ENCODE measurements around the gene R3HDM2. TPM values are rescaled to one million over a fixed set of nuclear protein-coding genes. Genes with fewer than 3 reads are reported as not detected.

R3HDM2 gene
- total RNA-seq: 22.9 and 24.7 TPM in 2 replicates

DNA sequence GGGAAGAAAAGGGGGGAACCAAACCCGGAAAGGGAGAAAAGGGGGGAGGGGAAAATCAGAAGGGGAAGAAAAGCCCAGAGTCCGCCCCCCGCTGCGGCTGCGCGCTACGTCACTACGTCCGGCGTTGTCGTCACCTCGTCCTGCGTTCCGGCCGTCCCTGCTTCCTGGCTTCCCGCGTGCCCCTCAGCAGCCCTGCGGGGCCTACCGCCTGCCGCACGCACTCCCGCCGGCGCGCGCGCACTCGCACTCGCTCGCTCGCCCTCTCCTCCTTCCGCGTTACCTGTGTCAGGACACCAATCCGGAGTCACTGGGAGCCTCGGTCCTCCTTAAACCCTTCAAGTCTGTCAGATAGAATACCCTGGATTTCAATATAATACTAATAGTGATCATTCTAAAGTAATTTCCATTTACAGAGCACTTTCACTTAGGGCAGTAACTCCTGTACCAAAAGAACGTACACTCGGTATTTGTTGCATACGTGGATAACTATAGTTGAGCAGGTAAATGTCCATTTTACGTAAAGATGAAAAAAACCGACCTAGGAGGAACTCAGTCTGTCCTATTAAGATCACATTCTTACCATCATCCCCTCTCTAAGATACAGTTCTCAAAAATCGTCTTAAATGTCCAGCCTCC is at the start of gene R3HDM2:
R3HDM2 (minus strand) TSS at position 113 of the 636 bp plus-strand sequence. CDS start 120,615 bp downstream, outside the sequence.

DNA sequence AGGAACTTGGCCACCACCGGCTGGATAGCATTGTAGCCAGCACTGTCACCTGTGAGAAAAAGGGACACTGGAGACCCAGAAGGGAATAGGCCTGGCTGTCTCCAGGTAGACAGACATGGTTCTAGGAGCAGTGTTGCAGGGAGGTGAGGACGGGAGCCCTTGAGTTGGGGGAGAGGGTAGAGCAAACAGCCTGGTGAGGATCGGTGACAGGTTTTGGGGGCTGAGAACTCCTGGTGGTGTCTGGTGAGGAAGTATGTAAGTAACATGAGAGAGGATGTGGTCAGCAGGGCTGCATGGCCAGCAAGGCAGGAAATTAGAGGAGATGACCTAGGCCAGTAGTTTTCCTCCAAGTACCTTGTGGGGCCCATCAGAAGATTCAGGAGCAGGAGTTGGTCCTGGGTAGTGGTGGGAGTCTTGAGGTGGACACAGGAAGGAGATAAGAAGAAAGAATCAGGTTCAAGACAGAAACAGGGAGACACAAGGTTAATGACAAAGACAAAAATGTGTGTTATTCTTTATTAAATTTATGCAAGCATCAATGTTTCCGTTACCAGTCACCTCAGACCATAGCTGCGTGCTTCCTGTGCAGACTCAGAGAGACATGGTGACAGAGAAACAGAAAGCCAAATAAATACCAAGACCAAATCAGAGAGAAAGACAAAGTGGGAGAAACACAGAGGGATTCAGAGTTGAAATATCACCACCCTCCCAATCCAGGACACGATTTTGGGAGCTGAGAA is 48.7 kb upstream of the R3HDM2 start, which contains the start of gene ARHGAP9:
ARHGAP9 (minus strand) TSS at position 491 of the 740 bp plus-strand sequence; CDS start at position 31, 460 bp downstream.

DNA sequence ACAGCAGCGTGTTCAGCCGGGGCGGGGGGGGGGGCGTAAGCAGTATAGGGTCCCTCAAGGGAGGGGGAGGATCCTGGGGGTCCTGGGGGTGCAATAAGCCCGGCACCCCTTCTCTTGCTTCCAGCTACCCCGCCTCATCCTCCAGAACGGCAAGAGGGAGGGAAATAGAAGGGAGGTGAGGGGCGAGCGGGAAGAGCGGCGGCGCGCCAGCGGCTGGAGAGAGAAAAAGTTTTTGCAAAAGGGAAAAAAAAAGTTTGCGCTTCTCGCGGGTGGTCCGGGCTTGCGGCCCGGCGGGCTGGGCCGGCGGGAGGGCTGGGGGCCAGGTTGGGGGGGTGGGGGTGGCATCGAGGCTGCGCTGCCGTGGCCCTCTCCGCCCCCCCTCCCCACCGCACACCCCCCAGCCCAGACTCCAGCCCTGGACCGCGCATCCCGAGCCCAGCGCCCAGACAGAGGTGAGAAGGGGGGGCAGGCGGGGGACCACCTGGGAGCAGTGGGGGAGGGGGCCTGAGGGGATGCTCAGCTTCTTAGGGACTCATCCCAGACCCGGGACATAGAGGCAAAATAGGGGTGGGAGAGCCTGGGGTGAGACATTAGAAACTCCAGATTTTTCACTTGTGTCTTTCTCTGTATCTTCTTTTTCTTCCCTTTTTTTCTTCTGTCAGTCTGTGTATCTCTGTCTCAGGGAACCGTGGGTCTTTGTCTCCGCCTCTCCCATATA is 29.1 kb upstream of the R3HDM2 start, which contains the start of gene GLI1:
GLI1 (plus strand) TSS at position 36 of the 718 bp plus-strand sequence. CDS start 3,907 bp downstream, outside the sequence.

DNA sequence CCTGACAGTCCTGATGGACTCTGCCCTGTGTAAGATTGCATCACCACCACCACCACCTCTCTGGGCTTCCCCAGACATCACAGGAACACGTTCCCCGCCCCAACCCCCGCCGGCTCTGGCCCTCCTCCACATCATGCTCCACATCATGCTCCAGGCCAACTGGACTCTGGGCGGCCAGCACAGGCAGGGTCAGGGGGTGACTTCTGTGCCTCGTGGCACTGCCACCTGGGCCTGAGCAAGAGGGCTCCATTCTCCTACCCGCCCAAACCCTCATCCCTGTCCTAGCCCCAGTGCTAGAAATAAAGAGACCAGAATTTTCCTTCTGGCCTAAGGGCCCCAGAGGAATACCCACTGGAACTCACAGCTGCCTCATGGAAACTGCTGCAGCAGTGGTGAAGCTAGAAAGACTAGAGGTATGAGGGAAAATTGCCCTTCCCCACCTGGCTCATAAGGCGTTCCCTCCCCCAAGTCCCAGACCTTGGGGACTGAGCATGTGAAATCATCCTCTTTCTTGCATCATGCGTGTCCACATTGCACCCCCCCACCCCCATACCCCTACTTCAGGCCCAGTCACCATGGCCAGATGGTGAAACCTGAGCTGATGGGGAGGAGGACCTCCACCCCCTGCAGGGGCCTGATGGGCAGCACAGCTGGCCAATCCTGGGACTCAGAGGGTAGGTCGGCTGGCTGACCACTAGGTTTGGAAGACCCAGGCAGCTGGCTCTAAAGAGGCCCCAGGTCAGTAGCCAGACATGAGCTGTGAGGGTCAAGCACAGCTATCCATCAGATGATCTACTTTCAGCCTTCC is 23.9 kb upstream of the R3HDM2 start, which contains the start of gene INHBE:
INHBE (plus strand) TSS at position 742 of the 808 bp plus-strand sequence. CDS start 230 bp downstream, outside the sequence.

DNA sequence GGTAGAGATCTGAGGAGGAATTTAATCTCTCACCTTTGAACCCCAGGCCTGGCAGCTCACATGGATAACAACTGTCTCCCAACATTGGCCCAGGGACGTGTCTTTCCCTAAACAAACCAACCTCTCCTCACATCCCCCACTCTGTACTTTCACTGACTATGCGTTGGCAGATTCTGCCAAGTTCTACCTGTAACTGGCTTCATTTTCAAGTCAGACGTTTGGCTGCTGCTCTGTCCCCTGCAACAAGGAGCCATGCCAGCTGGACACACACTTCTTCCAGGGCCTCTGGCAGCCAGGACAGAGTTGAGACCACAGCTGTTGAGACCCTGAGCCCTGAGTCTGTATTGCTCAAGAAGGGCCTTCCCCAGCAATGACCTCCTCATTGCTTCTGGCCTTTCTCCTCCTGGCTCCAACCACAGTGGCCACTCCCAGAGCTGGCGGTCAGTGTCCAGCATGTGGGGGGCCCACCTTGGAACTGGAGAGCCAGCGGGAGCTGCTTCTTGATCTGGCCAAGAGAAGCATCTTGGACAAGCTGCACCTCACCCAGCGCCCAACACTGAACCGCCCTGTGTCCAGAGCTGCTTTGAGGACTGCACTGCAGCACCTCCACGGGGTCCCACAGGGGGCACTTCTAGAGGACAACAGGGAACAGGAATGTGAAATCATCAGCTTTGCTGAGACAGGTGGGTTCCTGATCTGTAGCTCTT is 3.8 kb upstream of the R3HDM2 start, which contains the start of gene INHBC:
INHBC (plus strand) TSS at position 268 of the 707 bp plus-strand sequence; CDS start at position 371, 103 bp downstream.

DNA sequence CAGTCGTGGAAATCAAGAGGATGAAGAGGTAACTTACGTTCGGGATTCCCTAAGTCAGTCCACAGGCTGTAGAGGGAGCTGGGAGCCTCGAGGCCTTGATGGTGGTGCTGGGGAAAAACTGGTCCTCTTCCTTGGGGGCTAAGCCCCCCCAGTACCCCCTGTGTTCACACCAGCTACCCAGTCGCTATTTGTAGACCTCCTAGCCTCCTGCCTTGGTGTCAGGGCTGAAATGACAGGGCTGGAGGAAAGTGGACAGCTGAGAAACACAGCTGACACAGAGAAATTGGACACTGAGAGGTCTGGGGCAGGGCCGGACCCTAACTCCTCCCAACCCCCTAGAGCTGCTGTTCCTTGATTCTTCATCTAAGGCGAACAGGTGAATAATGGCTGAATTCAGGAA is 179.9 kb downstream of the R3HDM2 start, which contains the start of gene STAC3:
STAC3 (minus strand) TSS at position 232 of the 400 bp plus-strand sequence. CDS start 1,551 bp downstream, outside the sequence.

DNA sequence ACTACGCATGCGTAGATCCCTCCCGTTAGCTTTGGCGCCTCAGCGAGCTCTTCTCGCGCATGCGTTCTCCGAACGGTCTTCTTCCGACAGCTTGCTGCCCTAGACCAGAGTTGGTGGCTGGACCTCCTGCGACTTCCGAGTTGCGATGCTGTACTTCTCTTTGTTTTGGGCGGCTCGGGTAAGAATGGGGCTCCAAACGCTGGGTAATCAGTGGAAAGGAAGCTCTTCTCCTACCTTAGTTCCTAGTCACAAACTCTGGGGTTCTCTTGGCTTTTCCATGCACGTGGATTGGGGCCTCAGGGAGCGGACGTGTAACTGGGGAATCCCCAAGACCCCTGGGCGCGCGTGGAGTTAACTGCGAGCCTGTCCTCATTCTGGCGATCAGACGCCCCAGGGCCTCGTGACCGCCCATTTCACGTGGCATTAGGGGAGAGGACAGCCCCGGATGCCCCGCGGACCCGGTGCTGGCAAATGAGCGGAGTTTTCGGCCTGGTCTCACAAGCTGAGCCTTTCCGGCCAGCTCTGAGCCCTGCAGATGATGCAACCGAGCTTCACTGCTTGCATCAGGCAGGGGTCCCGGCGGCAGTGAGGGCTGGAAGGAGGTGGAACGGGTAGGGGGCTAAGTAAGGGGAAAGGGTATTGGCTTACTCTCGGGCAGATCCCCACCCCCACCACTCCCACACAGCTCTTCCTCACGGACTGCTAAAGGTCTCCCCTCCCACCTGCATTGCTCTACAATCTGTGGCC is 201.0 kb downstream of the R3HDM2 start, which contains the start of gene SHMT2:
SHMT2 (plus strand) TSS at position 78 of the 747 bp plus-strand sequence; CDS start at position 146, 68 bp downstream.

DNA sequence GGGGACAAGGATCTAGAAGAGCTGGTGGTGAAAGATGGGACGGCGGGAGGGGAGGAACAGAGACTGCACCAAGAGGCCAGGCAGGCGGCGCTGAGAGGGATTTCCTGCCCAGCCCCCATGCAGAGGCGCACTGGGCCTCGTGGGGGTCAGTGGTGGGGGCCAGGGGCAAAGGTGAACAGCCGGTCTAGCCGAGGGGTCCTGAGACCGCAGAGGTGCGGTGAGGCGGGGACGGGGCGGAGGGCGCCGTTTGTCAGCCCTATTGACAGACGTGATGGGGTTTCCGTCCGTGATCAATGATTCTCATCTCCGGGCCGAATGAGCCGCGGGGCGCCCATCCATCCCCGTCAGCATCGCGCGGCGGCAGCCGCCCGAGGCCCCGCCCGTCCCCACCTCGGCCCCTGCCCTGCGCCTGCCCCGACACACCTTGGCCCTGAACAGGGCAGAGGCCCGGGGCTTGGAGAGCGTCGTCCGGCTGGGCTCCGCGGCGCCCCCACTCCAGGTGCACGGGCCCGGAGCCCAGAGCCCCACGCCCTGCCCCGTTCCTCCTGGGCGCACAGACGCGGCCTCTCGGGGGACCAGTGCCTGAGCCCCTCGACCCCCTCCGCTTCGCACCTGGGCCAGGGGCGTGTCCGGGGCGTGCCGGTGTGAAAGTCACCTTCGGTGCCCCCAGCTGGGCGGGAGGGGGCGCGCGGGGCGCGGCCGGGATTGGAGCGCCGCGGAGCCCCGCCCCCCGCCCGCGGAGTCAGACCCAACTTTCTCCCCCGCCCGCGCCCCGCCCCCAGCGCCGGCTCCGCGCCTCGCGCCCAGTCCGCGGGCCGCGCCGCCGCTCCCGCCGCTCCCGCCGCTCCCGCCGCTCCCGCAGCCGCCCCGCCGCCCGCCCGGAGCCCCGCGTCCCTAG is 214.6 kb downstream of the R3HDM2 start, which contains the start of gene NXPH4:
NXPH4 (plus strand) TSS at position 781 of the 898 bp plus-strand sequence. CDS start 176 bp downstream, outside the sequence.

Small RNA genes lying within 50 kb of the gene (small RNA-seq; reads per million reads assigned to genes)
- not detected for gene RNU6-879P (ENCODE audit: low replicate concordance)

Other genes with a start within 250 kb of the R3HDM2 start
- 1.4 and 1.8 TPM in 2 replicates for gene NXPH4, start 214.2 kb downstream of the R3HDM2 start, total RNA-seq
- 254 and 673 TPM in 2 replicates for gene SHMT2, start 201.3 kb downstream of the R3HDM2 start, total RNA-seq
- gene STAC3, start 179.9 kb downstream of the R3HDM2 start, total RNA-seq: 0.43 and 0.66 TPM in 2 replicates
- gene INHBC, start 3.7 kb upstream of the R3HDM2 start, total RNA-seq: not detected in 2 replicates
- 0.43 and 5.7 TPM in 2 replicates for gene INHBE, start 24.3 kb upstream of the R3HDM2 start, total RNA-seq
- 1.1 and 1.3 TPM in 2 replicates for gene GLI1, start 28.7 kb upstream of the R3HDM2 start, total RNA-seq
- gene ARHGAP9, start 48.8 kb upstream of the R3HDM2 start, total RNA-seq: 0.14 and 0.66 TPM in 2 replicates
- 174 and 327 TPM in 2 replicates for gene MARS1, start 57.0 kb upstream of the R3HDM2 start, total RNA-seq
- 12.7 and 433 TPM in 2 replicates for gene DDIT3, start 89.5 kb upstream of the R3HDM2 start, total RNA-seq
- 7.0 and 12.5 TPM in 2 replicates for gene MBD6, start 91.8 kb upstream of the R3HDM2 start, total RNA-seq
- gene DCTN2, start 116.1 kb upstream of the R3HDM2 start, total RNA-seq: 106 and 107 TPM in 2 replicates
- under 0.01 and 0.14 TPM in 2 replicates for gene KIF5A, start 119.0 kb upstream of the R3HDM2 start, total RNA-seq
- 30.6 and 31.4 TPM in 2 replicates for gene PIP4K2C, start 160.1 kb upstream of the R3HDM2 start, total RNA-seq
- gene DTX3, start 173.8 kb upstream of the R3HDM2 start, total RNA-seq: 21.2 and 22.5 TPM in 2 replicates
- gene ARHGEF25, start 180.4 kb upstream of the R3HDM2 start, total RNA-seq: 9.0 and 9.8 TPM in 2 replicates
- gene B4GALNT1, start 202.2 kb upstream of the R3HDM2 start, total RNA-seq: 2.8 and 5.3 TPM in 2 replicates

All from placental pericyte (primary cell).